Left ventricle myocardium superior (tissue), 1 donor: ENCODE results near the gene EMID1. TPM values are rescaled to one million over a fixed set of nuclear protein-coding genes. Genes with fewer than 3 reads are reported as not detected.
A peak's percentile ranks its signal among the peaks of the same experiment; 100 is the strongest.

Experiments used
- ATAC-seq: fragments of 200-7000 bp; cut with Tn5 transposase; one replicate; pipeline ENCODE4 v1.9.1; 2020; ENCODE audit warnings: mild to moderate bottlenecking, moderate library complexity
- DNase-seq: peaks from one replicate; pipeline ENCODE4 v3.0.0-alpha.2; 2020
- intact Hi-C: fragments of 100-400 bp; cut with micrococcal nuclease; formaldehyde crosslinking; loops from one replicate; pipeline ENCODE4 v1.11.0; 2022
- total RNA-seq: library from RNA; stranded (reverse); fragmentation: NEBNext Ultra II Directional; extraction: Animal tissue kit (Norgen Biotek cat#: 25700); gene quantifications from one replicate; pipeline ENCODE4 v1.2.1, GENCODE V29; 2021
- donor health status: DM: no; HTN: yes; CAD: no; lungs with severe emphysema.

EMID1 gene
- total RNA-seq, 1 donor from 2014 or later: 0.40 TPM

DNA sequence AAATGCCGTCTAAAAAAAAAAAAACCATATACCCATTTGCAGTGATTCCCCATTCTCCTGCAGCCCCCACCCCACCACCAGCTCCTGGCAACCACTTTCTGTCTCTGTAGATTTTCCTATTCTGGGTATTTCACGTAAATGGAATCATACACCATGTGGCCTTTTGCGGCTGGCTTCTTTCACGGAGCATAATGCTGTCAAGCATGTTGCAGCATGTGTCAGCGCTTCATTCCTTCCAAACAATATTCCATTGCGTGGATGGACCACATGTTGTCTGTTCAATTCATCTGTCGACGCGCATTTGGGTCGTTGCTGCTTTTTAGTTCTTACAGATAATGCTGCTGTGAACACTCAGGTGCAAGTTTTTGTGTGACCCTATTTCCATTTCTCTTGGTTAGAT is 14.8 kb upstream of the EMID1 start:
- ATAC-seq: no peak
- intact Hi-C loops: no loop called here
- no peak for DNase-seq

DNA sequence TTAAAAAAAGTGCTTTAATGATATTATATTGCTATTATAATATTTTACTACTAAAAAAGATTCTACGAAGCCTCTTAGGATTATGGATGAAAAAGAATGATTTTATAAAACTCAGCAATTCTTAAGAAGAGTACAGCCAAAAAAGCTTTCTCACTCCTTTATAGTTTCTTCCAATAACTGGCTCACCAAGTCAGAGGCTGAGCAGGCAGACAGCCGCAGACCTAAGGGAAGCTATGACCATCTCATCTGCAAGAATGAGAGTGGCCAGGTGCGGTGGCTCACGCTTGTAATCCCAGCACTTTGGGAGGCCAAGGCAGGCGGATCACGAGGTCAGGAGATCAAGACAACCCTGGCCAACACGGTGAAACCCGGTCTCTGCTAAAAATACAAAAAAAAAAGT is 12.7 kb upstream of the EMID1 start:
- intact Hi-C loops: no loop called here
- no peak for DNase-seq

DNA sequence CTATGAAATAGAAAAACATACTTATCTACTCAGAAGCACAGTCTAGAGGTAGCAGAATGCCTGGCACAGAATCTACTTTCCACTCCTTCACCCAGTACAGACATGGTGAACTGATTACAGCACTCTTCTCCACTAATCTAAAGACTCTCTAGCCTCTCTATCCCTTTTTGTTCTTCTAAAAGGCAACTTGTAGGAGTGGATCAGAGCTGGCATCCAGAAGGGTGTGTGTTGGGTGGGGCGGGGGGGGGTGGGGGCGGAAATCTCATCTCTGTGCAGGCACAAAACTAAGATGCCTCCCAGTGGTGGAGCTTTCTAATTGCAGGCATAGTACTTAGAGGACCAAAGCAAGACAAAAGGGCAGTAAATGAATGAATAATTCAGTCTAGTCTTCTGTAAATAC is 11.5 kb upstream of the EMID1 start:
- DNase-seq: no peak
- intact Hi-C loops: no loop called here
- no peak for ATAC-seq

More for the DNA sequence above, 12.7 kb upstream of the EMID1 start:
- ATAC-seq: no peak

DNA sequence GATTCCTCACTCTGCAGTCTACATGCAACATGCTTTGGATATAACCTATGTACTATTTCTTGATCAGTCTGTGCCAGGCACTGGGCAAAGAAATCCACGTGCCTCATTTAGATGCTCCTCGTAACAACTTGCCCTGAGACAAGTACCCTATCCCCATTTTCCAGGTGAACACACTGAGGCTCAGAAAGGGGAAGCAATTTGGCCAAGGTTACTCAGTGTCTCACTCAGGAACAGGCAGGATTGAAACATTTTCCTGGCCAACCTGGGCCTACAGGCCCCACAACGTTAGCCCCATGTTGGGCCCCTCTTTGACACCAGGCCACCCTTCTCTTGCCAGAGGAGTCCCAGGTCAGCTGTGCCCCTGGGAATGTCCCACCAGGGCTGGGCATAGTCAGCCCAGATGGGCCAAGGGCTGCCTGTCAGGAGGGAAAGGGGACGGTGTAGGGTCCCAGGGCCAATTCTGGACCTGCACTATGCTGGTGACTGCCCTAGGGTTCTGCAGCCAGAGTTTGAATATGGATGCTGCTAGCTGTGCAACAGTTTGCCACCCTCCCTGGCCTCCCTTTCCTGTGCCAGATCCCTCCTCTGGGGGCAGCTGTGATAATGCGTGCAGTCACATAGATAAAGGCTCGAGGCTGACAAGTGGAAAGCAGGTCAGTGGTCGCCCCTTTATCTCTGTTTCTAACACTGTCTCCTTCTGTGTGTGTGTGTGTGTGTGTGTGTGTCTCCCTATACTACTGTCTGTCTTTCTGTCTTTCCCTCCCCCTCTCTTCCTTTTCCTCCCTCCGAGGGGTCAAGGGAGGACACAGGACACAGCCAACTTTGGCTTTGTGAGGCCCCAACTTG is 10.4 kb upstream of the EMID1 start:
- intact Hi-C loops: no loop called here
- ATAC-seq: peak; percentile 52
- DNase-seq: no peak

DNA sequence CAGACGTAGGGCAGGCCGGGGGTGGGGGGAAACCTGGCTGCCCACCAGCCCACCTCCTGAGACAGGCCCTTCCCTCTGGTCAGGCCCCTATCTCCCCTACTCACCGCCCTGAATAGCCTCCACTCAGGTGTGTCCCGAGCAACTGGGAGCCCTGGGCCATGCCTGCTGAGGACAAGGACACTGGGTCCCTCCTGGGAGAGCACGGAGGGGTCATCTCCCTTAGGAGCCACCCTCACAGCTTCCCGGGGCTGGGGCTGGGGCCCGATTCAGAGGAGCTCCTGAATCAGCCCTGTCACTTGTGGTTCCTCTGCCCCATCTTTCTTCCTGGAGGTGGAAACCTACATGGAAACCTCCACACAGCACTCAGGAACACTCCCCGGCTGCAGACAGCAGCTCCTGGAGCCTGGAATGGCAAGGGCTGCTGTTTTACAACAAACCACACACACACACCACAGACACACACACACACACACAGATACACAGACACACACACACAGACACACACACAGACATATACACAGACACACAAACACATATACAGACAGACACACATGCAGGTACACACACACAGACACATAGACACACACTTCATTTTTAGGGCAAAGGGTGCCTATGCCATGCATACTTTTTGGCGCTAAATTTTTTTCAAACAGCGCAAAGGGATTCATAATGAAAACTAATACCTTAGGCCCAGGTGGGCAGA is 9.6 kb upstream of the EMID1 start:
- intact Hi-C loops: no loop called here
- peak; percentile 48 for ATAC-seq
- DNase-seq: no peak

DNA sequence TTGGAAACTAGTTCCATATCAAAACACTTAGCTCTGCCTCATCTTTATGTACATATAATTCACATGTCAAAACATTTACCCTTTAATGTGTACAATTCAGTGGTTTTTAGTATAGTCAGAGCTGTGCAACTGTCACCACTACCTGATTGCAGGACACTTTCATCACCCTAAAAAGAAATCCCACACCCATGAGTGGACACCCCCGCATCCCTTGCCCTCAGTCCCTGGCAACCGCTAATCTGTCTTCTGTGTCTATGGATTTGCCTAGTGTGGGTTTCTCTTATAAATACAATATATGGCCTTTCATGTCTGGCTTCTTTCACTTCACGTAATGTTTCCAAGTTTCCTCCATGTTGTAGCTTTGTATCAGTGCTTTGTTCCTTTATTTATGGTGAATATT is 8.6 kb upstream of the EMID1 start:
- ATAC-seq (no peak), DNase-seq (no peak)
- intact Hi-C loops: no loop called here

DNA sequence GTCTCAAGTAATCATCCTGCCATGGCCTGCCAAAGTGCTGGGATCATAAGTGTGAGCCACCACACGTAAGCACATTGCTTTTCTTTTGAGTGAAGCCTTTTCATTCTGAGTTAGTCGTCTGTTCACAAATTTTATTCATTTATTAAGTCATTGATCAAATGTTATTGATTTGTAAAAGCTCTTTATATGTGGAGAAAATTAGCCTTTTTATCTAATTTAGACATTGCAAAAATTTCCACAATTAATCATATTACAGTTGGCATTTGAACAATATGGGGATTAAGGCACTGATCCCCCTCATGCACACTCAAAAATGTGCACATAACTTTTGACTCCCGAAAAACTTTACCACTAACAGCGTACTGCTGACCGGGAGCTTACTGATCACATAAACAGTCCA is 7.5 kb upstream of the EMID1 start:
- no peak for DNase-seq
- intact Hi-C loops: no loop called here
- no peak for ATAC-seq

DNA sequence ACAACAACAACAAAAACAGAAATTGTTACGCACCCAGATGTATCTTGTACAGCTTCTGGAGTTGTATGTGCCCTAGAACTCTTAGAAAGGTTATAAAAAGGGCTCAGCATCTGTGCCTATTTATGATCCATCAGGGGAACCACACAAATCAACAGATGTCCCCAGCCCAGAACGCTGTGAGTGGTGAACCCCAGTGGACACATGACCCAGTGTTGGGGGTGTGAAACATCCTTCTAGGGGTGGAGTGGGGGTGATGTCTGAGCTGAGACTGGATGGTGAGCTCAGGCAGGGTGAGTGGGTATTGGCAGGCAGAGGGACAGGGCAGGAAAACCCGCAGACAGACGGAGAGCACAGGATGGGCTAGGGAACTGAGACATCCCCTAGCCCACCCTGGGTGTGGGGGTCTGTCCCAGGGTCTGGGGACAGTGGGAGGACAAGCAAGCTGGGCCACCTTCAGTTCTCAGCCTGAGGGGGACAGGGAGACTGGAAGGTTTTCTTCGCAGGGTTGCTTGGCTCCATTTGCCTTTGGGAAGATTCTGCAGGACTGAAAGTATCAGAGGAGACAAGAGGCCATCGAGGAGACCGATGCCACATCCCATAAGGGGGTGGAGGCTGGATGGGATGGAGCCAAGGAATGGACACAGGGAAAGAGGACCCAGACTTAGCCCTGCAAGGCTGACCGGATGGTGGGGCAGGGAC is 5.8 kb upstream of the EMID1 start:
- ATAC-seq (no peak), DNase-seq (no peak)
- intact Hi-C loops: no loop called here

DNA sequence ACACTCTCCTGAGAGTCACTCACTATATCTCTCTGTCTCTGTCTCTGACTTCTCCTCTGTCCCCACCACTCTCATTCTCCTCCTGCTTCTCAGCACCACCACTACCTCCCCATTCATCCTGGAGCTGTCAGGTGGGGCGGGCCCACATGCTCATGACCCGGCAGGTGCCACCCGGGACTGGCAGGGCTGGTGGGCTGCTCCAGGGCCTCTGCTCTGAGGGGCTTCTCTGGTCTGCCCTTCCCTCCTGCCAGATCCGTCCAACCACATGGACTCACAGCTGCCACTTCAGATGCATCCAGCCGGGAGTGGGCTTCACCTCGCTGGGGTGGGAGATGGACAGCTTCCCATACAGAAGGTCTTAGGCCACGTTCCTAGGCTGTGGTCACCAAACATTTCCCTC is 4.8 kb upstream of the EMID1 start:
- DNase-seq: no peak
- intact Hi-C loops: no loop called here

DNA sequence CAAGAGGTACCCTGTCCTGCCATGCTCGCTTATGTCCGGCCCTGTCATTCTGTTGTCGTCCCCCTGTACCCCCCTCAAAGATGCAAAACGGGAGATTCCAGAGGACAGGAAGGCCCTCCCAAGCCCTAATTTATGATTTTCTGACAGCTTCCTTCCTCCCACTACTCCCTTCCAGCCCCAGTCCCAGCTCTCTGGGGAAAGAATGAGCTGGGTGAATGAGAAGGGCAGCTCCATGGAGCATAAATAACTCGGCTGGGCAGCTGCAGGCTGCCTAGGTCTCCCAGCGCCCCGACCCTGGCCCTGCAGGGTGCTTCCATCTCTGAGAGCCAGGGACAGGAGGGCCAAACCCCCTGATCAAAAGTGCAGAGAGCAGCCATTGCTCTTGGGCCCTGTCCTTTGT is 3.9 kb upstream of the EMID1 start:
- no peak for ATAC-seq
- no peak for DNase-seq
- intact Hi-C loops: no loop called here

More for the DNA sequence above, 4.8 kb upstream of the EMID1 start:
- no peak for ATAC-seq

DNA sequence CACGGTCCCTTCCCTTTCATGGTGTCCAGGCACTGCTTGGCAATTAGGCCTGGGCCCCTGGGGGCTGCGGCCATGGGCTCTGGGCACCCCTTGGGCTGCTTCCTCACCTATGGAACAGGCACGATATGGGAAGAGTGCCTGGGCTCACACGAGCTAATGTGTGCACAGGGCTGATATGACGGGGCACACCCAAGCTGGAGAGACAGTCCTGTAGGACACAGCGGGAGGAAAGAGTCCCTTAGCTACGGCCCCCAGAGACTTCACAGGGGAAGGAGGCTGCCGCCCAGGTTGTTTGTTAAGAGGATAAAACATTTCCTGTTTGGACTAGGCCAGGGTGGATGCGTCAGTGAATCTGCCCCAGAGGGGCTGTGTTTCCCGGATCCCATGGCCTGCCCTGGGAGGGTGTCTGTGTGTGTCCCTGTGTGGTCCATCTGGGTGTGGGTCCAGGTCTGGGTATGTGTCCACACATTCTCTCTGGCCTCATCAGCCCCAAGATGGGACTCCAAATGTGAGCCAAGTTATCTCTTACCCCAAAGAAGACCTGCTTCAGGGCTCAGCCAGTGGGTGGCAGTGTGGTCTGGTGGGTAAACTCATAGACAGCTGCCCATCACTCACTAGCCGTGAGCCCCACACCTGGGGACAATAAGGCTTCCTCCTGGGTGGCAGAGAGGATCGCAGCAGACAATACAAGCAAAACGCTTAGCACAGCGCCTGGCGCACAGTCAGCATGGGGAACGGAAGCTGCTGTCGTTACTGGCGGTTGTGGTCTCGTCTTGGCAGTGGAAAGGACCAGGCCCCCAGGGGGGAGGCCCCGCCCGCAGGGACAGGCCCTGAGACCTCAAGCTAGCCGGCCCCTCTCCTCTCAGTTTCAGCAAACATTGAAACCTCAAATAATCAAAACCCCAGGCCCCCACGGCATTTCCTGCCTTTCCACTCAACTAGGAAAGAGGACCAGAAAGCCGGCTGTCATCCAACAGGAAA is 3.2 kb upstream of the EMID1 start:
- ATAC-seq: peak; percentile 71
- peak; percentile 81 for DNase-seq
- intact Hi-C loops: no loop called here

DNA sequence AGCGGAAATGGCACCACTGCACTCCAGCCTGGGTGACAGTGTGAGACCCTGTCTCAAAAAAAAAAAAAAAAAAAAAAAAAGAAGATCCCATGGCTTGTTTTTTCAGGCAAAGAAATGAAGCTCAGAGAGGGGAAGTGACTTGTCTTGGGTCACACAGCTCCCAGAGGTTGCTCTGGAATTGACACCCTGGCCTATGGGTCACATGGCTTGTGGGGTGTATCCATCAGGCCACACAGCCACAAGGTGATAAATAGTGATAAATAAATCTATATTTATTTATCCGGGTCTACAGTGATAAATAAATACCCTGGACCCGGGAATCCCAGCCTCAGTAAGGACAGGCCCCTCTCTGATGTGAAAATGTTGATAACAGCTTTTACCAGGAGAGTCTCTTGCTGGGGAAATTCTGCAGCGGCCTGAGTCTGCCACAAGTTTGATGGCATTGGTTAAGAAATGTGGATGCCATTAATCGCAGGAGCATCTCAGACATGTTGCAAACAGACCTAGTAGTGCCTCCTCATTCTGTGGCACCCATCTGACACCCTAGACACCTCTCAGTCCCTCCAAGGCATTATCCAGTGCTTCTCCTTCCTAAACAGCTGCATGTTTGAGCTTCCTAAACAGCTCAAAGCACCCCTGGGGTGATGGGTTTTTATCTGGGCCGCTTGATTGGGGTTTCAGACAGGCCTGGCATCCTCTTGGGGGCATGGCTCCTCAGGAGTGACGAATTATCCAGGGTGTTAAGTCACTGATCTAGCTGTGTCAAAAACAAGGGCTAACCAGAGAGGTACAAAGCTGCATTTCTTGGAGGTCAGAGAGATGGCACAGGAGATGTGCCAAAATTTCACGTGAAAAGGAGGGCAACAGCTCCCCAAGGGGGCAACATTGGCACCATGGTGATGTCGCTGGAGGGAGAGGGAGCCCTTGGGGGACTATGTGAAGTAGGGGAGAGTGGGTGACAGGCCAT is 1.9 kb upstream of the EMID1 start:
- intact Hi-C loops: no loop called here
- no peak for ATAC-seq
- no peak for DNase-seq

DNA sequence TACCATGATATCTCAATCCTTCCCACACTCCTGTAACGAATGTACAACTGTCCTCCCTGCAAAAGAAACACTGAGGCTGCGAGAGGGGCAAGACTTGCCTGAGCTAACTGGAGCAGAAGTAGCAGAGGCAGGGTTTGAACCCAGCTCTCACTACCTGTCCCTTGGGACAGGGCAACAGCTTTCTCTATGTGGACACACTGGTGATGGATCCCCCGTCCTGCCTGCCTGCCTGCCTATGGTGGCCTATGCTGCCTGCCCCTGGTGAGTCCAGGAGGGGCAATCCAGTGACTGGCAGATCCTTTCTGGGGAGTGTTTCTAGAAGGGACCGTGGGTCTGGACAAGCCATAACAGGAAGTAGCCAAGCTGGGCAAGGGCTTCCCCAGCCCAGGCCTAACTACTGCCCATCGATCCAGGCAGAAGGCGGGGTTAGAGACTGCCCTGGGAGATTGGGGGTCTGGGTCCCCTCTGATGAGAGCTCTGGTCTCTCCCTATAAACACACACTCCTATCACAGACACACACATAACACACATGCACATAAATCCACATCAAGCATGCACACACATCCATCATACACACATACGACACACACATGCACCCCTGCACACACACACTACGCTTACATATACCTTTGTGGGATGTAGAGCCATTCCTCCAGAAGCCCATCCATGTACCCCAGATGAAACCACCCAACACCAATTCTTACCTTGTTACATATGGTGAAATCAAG is 1.1 kb upstream of the EMID1 start:
- DNase-seq: no peak
- ATAC-seq: no peak
- intact Hi-C loops: no loop called here

DNA sequence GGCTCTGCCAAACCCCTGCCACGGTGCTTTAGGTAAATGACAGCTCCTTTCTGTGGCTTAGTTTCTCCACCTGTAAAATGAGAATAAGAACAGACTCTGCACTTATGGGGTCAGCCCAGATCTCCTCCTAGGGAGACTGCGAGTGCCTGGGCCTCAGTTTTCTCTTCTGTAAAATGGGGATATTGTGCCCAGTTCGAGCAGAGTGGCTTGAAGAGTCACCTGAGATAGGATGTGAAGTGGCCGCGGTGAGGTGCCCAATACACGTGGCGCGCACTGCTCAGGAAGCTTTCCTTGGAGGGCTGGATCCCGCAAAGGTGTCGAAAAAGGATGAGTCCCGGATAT is 473 bp upstream of the EMID1 start:
- DNase-seq (no peak), ATAC-seq (no peak)
- intact Hi-C loops: no loop called here

DNA sequence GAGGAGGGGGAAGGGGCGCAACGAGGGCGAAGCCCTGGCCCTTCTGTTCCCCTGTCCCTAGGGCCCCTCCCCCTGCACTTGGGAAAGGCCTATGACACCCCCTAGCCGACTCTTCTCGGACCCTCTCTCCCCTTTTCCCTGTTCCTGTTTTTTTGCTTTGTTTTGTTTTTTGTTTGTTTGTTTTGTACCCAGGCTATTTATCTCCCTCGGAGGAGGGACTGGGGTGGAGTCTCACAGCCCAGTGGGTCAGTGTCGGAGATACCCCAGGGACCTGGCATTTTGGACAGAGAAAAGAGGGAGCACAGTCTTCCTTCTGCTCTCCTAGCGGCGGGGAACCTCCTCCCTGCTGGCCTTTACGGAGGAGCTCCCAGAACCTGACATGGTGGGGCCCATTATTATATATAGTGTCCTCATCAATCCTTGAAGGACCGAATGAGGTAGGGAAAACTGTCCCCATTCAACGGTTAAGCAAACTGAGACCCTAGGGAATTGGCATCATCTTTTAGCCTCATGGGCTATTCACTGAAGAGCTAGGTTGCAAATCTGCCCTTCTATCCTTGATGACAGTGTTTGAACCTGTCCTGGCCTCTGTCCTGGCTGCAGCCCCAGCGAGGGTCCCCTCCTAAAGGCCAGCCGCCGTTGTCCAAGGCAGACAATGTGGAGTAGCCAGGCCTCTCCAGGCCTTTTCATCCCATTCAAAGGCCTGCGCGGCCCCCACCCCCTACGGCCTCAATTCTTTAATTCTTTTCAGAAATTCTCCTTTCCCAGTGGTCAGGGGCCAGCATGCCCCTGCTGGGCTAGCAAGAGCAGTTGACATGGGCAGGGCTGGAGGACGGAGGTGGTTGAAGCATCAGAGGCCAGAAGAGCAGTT is 911 bp downstream of the EMID1 start:
- ATAC-seq (no peak), DNase-seq (no peak)
- intact Hi-C loops: no loop called here

DNA sequence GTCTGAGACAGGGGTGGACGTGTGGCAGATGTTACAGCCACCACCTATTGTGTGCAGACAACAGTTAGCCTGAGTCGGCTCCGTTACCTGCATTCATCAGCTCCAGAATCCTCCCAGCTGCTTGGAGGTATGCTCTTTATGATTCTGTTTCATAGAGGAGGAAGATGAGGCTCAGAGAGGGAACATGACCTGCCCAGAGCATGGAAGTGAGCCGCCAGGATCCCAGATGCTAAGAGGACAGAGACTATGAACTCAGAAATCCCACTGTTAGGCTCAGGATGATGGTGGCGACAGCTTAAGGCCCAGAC is 1.5 kb downstream of the EMID1 start:
- intact Hi-C loops: no loop called here
- ATAC-seq: no peak
- DNase-seq: no peak
